H1 (cell line): ENCODE measurements around the gene CNNM3. TPM values are rescaled to one million over a fixed set of nuclear protein-coding genes. Genes with fewer than 3 reads are reported as not detected.

Experiments
- ATF3 ChIP-seq: IDR thresholded peaks from 2 replicates; pipeline ENCODE4 v1.6.1; 2011; ENCODE audit warnings: low read depth, mild to moderate bottlenecking, low read length; ENCODE audit not compliant: insufficient read depth
- CEBPB ChIP-seq: IDR thresholded peaks from 2 replicates; pipeline ENCODE4 v1.6.1; 2012; ENCODE audit warnings: low read depth, low read length
- CTBP2 ChIP-seq: IDR thresholded peaks from 2 replicates; pipeline ENCODE4 v1.7.0; 2011; ENCODE audit warnings: borderline replicate concordance, mild to moderate bottlenecking, moderate library complexity, mixed read lengths, low read length; ENCODE audit not compliant: insufficient read depth, insufficient read length
- HDAC6 ChIP-seq: IDR thresholded peaks from one replicate; pipeline ENCODE4 v1.7.1; 2012; ENCODE audit warnings: low read depth, mild to moderate bottlenecking, inconsistent platforms, low read length, moderate library complexity
- MAX ChIP-seq: IDR thresholded peaks from 2 replicates; pipeline ENCODE4 v1.6.1; 2012; ENCODE audit warnings: inconsistent platforms
- POLR2A ChIP-seq, 2 experiments: IDR thresholded peaks; 1 replicate in 1 of 2; 2 replicates in 1 of 2; pipeline ENCODE4 v1.6.1; 2011; ENCODE audit warnings: low read depth in 2 of 2, low read length in 2 of 2, mild to moderate bottlenecking in 2 of 2; ENCODE audit errors: control extremely low read depth in 1 of 2
- SUZ12 ChIP-seq: fragments of 200-600 bp; sonication (generic); IDR thresholded peaks from 2 replicates; pipeline ENCODE4 v1.6.1; 2012; ENCODE audit warnings: mild to moderate bottlenecking, inconsistent platforms, low read length, moderate library complexity, mixed read lengths
- polyA plus RNA-seq, 7 experiments: library from polyadenylated mRNA; depleted of rRNA in 3 of 7; stranded (reverse) in 5 of 7; unstranded in 2 of 7; fragments of >200 nt in 5 of 7; fragments of 200-250 nt in 2 of 7; gene quantifications; 1 replicate in 5 of 7; 2 replicates in 1 of 7; 4 replicates in 1 of 7; pipeline versions ENCODE4 v1.2.1 to v1.2.3, GENCODE V29; 2011 to 2013; ENCODE audit warnings: missing spikeins in 2 of 7, mixed read lengths in 2 of 7
- total RNA-seq: library from RNA; stranded (reverse); fragmentation: NEBNext Ultra II Directional; extraction: Animal tissue kit (Norgen Biotek cat#: 25700); gene quantifications from 2 replicates; pipeline ENCODE4 v1.2.1, GENCODE V29; 2021

The CNNM3 gene
- total and polyA plus RNA-seq, 2 of the 8 experiments (the other 6 are each of a cell fraction or from before 2014, with no cell fraction given) = 29.1 to 29.2 TPM

DNA sequence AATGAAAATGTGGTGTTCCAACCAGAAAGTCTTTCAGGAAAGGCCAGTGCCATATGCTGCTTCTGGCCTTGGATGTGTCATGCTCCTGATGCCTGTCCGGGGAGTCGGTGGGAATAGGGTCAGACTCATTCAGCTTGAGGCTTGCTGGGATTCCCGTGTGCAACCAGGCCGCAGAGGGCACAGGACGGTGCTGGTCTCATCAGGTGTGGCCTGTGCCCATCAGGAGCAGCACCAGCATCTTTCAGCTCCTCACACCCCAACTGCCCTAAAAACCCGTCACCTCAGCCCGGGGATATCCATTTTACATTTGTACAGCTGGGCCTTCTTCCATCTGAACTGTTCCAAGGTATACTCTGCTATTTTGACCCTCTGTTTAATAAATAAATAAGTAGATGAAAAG is 13.3 kb upstream of the CNNM3 start (continued):
- no peak for TF ChIP-seq ATF3
- no peak for TF ChIP-seq MAX
- TF ChIP-seq CEBPB = no peak
- TF ChIP-seq HDAC6 = no peak
- TF ChIP-seq POLR2A (IDR thresholded peaks at IDR 0.05; ENCODE audit: control extremely low read depth in 1 of 2, low read depth in 2 of 2, low read length in 2 of 2) = no peak
- no peak for TF ChIP-seq SUZ12
- TF ChIP-seq CTBP2 = no peak
